Peyer's patch (tissue), 4 donors: ENCODE data around the gene SPIRE2.

ENCODE experiments used
- POLR2A ChIP-seq, 2 donors: fragments of 450-650 bp; IDR thresholded peaks; one replicate each; pipeline ENCODE4 v1.5.1; 2017; ENCODE audit warnings: antibody characterized with exemption in 2 of 2, mild to moderate bottlenecking in 2 of 2, moderate library complexity in 2 of 2
- TF ChIP-seq, protein P1 (sequence below), 6 experiments: fragments of 450-650 bp in 4 of 6; fragments of 200-600 bp in 2 of 6; sonication (generic) in 1 of 6; IDR thresholded peaks; one replicate each; pipeline ENCODE4 v1.5.1; 2017 to 2019; ENCODE audit warnings: antibody characterized with exemption in 6 of 6, mild to moderate bottlenecking in 3 of 6, moderate library complexity in 1 of 6

DNA sequence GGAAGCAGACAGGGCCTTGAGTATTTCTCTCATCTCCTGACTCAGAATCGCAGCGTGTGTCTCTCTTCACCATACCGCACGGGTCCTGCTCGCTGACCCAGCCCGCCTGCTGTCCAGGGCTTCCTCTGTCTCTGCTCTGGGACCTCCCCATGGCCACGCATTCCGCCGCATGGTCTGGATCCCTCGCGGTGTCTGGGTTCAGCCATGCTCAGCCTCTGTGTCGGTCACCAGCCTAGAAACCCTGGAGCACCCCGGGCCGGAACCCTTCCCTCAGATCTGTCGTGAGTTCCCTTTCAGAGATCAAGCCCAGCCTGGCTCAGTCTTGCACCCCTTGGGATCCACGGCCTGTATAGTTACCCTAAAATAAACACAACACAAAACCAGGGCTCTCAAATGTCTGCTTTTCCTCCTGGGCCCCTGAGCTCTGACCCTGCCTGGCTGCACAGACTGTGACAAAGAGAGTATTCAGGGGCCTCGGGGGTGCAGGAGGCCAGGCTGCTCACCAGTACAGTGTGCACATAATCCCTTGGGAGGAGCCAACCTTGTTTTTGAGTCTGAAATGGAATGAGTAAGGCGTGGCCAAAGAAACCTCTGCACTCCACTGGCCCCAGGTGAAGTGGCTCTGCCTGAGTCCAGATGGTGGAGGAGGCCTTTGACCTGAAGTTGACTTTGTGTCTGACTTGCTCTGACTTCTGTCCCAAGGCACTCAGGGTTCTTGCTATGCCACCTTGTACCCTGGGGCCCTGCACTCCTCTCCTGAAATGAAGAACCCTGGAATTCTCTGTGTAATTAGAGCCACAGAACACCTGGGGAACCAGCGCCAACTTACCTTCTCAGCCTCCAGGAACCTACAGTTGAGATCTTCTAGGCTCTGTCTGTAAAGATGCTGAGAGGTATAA is 5.8 kb upstream of the SPIRE2 start:
- TF ChIP-seq, protein P1, sequence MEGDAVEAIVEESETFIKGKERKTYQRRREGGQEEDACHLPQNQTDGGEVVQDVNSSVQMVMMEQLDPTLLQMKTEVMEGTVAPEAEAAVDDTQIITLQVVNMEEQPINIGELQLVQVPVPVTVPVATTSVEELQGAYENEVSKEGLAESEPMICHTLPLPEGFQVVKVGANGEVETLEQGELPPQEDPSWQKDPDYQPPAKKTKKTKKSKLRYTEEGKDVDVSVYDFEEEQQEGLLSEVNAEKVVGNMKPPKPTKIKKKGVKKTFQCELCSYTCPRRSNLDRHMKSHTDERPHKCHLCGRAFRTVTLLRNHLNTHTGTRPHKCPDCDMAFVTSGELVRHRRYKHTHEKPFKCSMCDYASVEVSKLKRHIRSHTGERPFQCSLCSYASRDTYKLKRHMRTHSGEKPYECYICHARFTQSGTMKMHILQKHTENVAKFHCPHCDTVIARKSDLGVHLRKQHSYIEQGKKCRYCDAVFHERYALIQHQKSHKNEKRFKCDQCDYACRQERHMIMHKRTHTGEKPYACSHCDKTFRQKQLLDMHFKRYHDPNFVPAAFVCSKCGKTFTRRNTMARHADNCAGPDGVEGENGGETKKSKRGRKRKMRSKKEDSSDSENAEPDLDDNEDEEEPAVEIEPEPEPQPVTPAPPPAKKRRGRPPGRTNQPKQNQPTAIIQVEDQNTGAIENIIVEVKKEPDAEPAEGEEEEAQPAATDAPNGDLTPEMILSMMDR (IDR thresholded peaks at IDR 0.05): no peak
- TF ChIP-seq POLR2A (IDR thresholded peaks at IDR 0.05): peak in 1 of 2 donors; percentile 55
